ENCODE data around the gene ACBD6.

GRCh38 chr1:180287988-180288705, 214.2 kb downstream of the ACBD6 start:
- TF ChIP-seq CTCF (conservative IDR thresholded peaks at IDR 0.05 in 1 of 2, IDR thresholded peaks at IDR 0.05 in 1 of 2; ENCODE audit: extremely low read depth in 1 of 2, insufficient read depth in 1 of 2, low read depth in 1 of 2, low read length in 2 of 2): no peak
- no peak for TF ChIP-seq EZH2 (IDR thresholded peaks at IDR 0.05; ENCODE audit: borderline replicate concordance, low read length)

Measured in mammary epithelial cell (primary cell).